CD4-positive, alpha-beta T cell (primary cell): Measurements from ENCODE around the gene KCNC2. TPM values are rescaled to one million over a fixed set of nuclear protein-coding genes. Genes with fewer than 3 reads are reported as not detected.

Source experiments
- ATAC-seq: fragments of 200-7000 bp; cut with Tn5 transposase; one replicate; pipeline ENCODE4 v1.10.0; 2022; ENCODE audit warnings: mild to moderate bottlenecking; ENCODE audit not compliant: poor library complexity
- CTCF ChIA-PET: fragments of 350-600 bp; sonication (Branson Sonifier 250); formaldehyde crosslinking; loops from one replicate; lab custom pipeline; 2021; ENCODE audit warnings: antibody characterized with exemption, inconsistent platforms; lab: Charles Lee
- POLR2A ChIA-PET: fragments of 350-600 bp; sonication (Branson Sonifier 250); formaldehyde crosslinking; loops from one replicate; lab custom pipeline; 2021; ENCODE audit warnings: antibody characterized with exemption, inconsistent platforms; lab: Charles Lee
- DNase-seq, 14 experiments: peaks; one replicate each; pipeline ENCODE4 v3.0.0-alpha.2; 2013 to 2020; ENCODE audit warnings: mixed read lengths in 2 of 14
- H3K27ac ChIP-seq, 2 donors: one replicate each; pipeline versions ENCODE4 v1.5.1 to v1.7.0; 2013; ENCODE audit warnings: low read length in 2 of 2, low read depth in 1 of 2, mild to moderate bottlenecking in 1 of 2
- H3K27me3 ChIP-seq, 2 experiments: 1 replicate in 1 of 2; 2 replicates in 1 of 2; pipeline versions ENCODE4 v1.6.1 to v1.7.0; 2013; ENCODE audit warnings: low read length in 2 of 2, control low read depth in 1 of 2, mild to moderate bottlenecking in 1 of 2, moderate library complexity in 1 of 2; ENCODE audit not compliant: insufficient read depth in 2 of 2, control insufficient read depth in 1 of 2
- H3K36me3 ChIP-seq: one replicate; pipeline ENCODE4 v1.6.1; 2013; ENCODE audit warnings: low read length, control low read depth; ENCODE audit not compliant: insufficient read depth
- H3K4me1 ChIP-seq: one replicate; pipeline ENCODE4 v1.6.1; 2013; ENCODE audit warnings: low read length, control low read depth; ENCODE audit not compliant: insufficient read depth
- H3K4me3 ChIP-seq: one replicate; pipeline ENCODE4 v1.5.1; 2013; ENCODE audit warnings: mild to moderate bottlenecking, low read length, moderate library complexity
- H3K9me3 ChIP-seq, 2 experiments: 1 replicate in 1 of 2; 2 replicates in 1 of 2; pipeline versions ENCODE4 v1.6.1 to v1.7.0; 2013; ENCODE audit warnings: low read length in 2 of 2, mild to moderate bottlenecking in 2 of 2, control low read depth in 1 of 2, moderate library complexity in 1 of 2; ENCODE audit not compliant: control insufficient read depth in 1 of 2, insufficient read depth in 1 of 2
- H3K27ac Mint-ChIP-seq: one replicate; pipeline ENCODE4 v1.8.0; 2020; ENCODE audit warnings: mixed read lengths
- H3K27me3 Mint-ChIP-seq: one replicate; pipeline ENCODE4 v1.8.0; 2021; ENCODE audit warnings: mixed read lengths
- H3K36me3 Mint-ChIP-seq: one replicate; pipeline ENCODE4 v1.8.0; 2021; ENCODE audit warnings: low read depth, mixed read lengths
- H3K4me1 Mint-ChIP-seq: one replicate; pipeline ENCODE4 v1.8.0; 2021; ENCODE audit warnings: low read depth, mixed read lengths
- H3K4me3 Mint-ChIP-seq: one replicate; pipeline ENCODE4 v1.8.0; 2020; ENCODE audit warnings: mild to moderate bottlenecking, mixed read lengths
- H3K9me3 Mint-ChIP-seq: one replicate; pipeline ENCODE4 v1.8.0; 2020; ENCODE audit warnings: mixed read lengths
- intact Hi-C, 2 experiments: fragments of 100-400 bp; cut with DNase I in 1 of 2; cut with micrococcal nuclease in 1 of 2; formaldehyde crosslinking; loops; one replicate each; pipeline versions ENCODE4 v1.15.1 to v1.9.0; 2023 to 2025; cut with DNase I, micrococcal nuclease
- total RNA-seq, 174 experiments: library from RNA in 2 of 174; stranded (reverse) in 2 of 174; gene quantifications; one replicate each; pipeline ENCODE4 v1.2.3 and lab custom pipeline; 2021 to 2026
- TF ChIP-seq, protein P1 (sequence below): fragments of 200-600 bp; IDR thresholded peaks from one replicate; pipeline ENCODE4 v1.8.0; 2022; ENCODE audit warnings: antibody characterized with exemption, mild to moderate bottlenecking

KCNC2 gene
- total RNA-seq, 2 experiments from 2014 or later: not detected

DNA sequence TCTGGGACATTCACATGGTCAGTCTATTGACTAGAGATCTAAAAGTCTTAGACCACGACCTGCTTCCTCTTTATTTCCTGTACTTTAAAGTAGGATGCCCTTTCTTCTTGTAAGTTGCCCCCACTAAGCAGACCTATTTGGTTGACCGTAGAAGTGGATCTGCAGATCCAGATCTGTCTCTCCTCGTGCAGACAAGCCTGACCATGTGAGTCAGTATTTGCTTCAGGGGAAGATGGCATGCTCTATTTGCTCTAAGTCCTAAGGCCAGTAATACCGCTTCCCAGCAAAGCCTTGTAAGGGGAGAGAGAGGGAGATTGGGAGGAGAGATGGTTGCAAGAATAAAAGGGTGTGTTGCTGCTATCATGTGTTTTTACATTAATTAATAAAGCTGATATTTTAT is 46.8 kb downstream of the KCNC2 start:
- no peak overlapping the region for H3K4me3 Mint-ChIP-seq
- TF ChIP-seq, protein P1, sequence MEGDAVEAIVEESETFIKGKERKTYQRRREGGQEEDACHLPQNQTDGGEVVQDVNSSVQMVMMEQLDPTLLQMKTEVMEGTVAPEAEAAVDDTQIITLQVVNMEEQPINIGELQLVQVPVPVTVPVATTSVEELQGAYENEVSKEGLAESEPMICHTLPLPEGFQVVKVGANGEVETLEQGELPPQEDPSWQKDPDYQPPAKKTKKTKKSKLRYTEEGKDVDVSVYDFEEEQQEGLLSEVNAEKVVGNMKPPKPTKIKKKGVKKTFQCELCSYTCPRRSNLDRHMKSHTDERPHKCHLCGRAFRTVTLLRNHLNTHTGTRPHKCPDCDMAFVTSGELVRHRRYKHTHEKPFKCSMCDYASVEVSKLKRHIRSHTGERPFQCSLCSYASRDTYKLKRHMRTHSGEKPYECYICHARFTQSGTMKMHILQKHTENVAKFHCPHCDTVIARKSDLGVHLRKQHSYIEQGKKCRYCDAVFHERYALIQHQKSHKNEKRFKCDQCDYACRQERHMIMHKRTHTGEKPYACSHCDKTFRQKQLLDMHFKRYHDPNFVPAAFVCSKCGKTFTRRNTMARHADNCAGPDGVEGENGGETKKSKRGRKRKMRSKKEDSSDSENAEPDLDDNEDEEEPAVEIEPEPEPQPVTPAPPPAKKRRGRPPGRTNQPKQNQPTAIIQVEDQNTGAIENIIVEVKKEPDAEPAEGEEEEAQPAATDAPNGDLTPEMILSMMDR: no peak
- no peak overlapping the region for H3K27ac ChIP-seq
- no peaks in the 10 kb centered on the region for H3K9me3 Mint-ChIP-seq
- H3K4me1 ChIP-seq: no peaks in the 10 kb centered on the region
- no peak overlapping the region for H3K27ac Mint-ChIP-seq
- ATAC-seq (no peak), DNase-seq (no peak)
- H3K27me3 ChIP-seq: no peaks in the 10 kb centered on the region
- intact Hi-C loops: no loop called here
- ChIA-PET CTCF (no interaction called here), POLR2A (no interaction called here)
- no peaks in the 10 kb centered on the region for H3K36me3 Mint-ChIP-seq
- H3K9me3 ChIP-seq: no peaks in the 10 kb centered on the region
- no peaks in the 10 kb centered on the region for H3K27me3 Mint-ChIP-seq
- no peaks in the 10 kb centered on the region for H3K4me1 Mint-ChIP-seq
- no peak overlapping the region for H3K4me3 ChIP-seq
- H3K36me3 ChIP-seq: no peaks in the 10 kb centered on the region

DNA sequence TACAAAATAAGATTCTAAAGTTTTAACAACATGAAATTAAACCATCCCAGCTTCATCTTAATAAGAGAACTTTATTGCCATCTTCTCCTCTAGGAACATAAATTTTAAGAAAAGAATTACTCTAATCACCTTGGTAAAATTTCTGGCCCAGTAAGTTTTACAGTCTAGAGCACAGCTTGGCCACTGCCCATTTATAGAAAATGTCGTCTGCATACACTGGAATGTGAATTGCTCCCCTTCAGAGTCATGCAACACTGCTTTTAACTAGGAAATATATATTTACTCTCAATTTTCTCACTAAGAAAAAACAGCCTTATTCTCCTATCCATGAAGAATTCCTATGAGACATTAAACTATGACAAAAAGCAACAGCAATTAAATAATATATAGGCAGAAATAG is 48.2 kb downstream of the KCNC2 start:
- ChIA-PET CTCF (no interaction called here), POLR2A (no interaction called here)
- Mint-ChIP-seq H3K4me3 (no peak overlapping the region), H3K27me3 (no peaks in the 10 kb centered on the region), H3K9me3 (no peaks in the 10 kb centered on the region), H3K27ac (no peak overlapping the region), H3K4me1 (no peaks in the 10 kb centered on the region), H3K36me3 (no peaks in the 10 kb centered on the region)
- no peaks in the 10 kb centered on the region for H3K27me3 ChIP-seq
- DNase-seq (no peak), ATAC-seq (no peak)
- intact Hi-C loops: no loop called here
- H3K4me3 ChIP-seq: no peak overlapping the region
- no peaks in the 10 kb centered on the region for H3K9me3 ChIP-seq
- TF ChIP-seq, protein P1: no peak
- no peaks in the 10 kb centered on the region for H3K36me3 ChIP-seq
- H3K4me1 ChIP-seq: no peaks in the 10 kb centered on the region
- no peak overlapping the region for H3K27ac ChIP-seq

DNA sequence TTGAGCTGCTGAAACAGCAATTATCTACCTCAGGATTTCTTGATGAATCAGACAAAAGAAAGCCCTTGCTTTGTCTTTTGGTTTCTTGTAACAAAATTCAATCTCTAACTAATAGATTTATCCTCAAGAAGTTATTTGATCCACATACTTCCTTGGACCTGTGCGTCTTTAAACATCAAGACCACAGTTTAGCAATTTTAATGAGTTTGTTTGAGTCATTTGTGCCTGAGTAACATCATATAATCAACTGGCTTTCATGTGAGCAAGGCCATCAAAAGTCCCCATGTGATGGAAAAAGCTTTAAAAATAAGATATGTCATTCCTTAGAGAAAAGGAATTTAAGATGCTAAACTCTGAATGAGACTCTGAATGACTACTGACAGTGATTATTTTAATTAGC is 52.3 kb downstream of the KCNC2 start:
- H3K4me1 ChIP-seq: no peaks in the 10 kb centered on the region
- no peak overlapping the region for H3K4me3 ChIP-seq
- Mint-ChIP-seq H3K36me3 (no peaks in the 10 kb centered on the region), H3K27me3 (no peaks in the 10 kb centered on the region), H3K4me3 (no peak overlapping the region), H3K9me3 (no peaks in the 10 kb centered on the region), H3K4me1 (no peaks in the 10 kb centered on the region), H3K27ac (no peak overlapping the region)
- TF ChIP-seq, protein P1: no peak
- no peaks in the 10 kb centered on the region for H3K36me3 ChIP-seq
- no peaks in the 10 kb centered on the region for H3K9me3 ChIP-seq
- intact Hi-C loops: no loop called here
- no peaks in the 10 kb centered on the region for H3K27me3 ChIP-seq
- POLR2A ChIA-PET: no interaction called here
- ATAC-seq (no peak), DNase-seq (no peak)
- CTCF ChIA-PET: no interaction called here
- H3K27ac ChIP-seq: no peak overlapping the region
